Suprapubic skin (tissue), 4 donors: Measurements from ENCODE around the gene COL19A1.

ENCODE experiments used
- CTCF ChIP-seq, 2 donors: fragments of 200-600 bp in 1 of 2; fragments of 450-650 bp in 1 of 2; sonication (generic) in 1 of 2; IDR thresholded peaks; one replicate each; pipeline ENCODE4 v1.5.1; 2016 to 2019; ENCODE audit warnings: antibody characterized with exemption in 2 of 2, mild to moderate bottlenecking in 1 of 2, moderate library complexity in 1 of 2
- EP300 ChIP-seq: sonication (generic); formaldehyde crosslinking; IDR thresholded peaks from one replicate; pipeline ENCODE4 v1.6.1; 2017; ENCODE audit warnings: antibody characterized with exemption
- POLR2A ChIP-seq, 2 donors: fragments of 450-650 bp; IDR thresholded peaks; one replicate each; pipeline ENCODE4 v1.6.1; 2017; ENCODE audit warnings: antibody characterized with exemption in 2 of 2, mild to moderate bottlenecking in 2 of 2, moderate library complexity in 2 of 2
- POLR2AphosphoS5 ChIP-seq, 3 donors: sonication (generic); formaldehyde crosslinking; IDR thresholded peaks; one replicate each; pipeline ENCODE4 v1.6.1; 2017; ENCODE audit warnings: antibody characterized with exemption in 3 of 3

GRCh38 chr6:69985180-69985579 is 118.8 kb downstream of the COL19A1 start:
- no peak for TF ChIP-seq CTCF (IDR thresholded peaks at IDR 0.05)
- no peak for TF ChIP-seq POLR2A (IDR thresholded peaks at IDR 0.05)
- TF ChIP-seq POLR2AphosphoS5 (IDR thresholded peaks at IDR 0.05): no peak
- TF ChIP-seq EP300: no peak
